ENCODE results near the gene ZNF277. TPM values are rescaled to one million over a fixed set of nuclear protein-coding genes. Genes with fewer than 3 reads are reported as not detected.

Gene ZNF277
- polyA plus RNA-seq, 1 donor (not counting 4 experiments of a cell fraction or from before 2014, with no cell fraction given): 20.2 TPM

DNA sequence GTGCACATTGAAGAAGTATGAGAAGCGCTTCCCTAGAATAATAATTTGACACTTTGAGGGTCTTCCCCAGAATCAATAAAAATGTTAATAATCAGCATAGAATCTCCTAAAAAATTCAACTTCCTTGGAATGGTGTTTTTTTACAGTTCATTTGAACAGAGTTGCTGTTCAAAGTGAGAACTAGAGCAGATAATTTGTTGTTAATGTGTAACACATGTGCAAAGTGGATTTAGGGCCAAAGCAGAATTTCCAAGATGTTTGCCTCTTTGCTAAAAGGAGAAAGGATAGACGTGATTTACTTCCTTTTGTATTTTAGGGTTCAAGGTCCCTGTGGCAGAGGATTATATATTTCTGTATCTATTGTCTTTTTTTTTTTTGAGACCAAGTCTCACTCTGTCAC is 73.8 kb downstream of the ZNF277 start:
- dilution Hi-C loops (cut with MboI; ENCODE audit: extremely low pct_ligation_motif_present, low sequenced_read_pairs): no loop called here
- no peak overlapping the region for H3K9ac ChIP-seq (ENCODE audit: control insufficient read depth, extremely low read depth, insufficient read depth, low read length)
- no peaks in the 10 kb centered on the region for H3K9me1 ChIP-seq (ENCODE audit: control insufficient read depth, extremely low read depth, insufficient read depth, low read length)
- H3K27ac ChIP-seq (ENCODE audit: control insufficient read depth, insufficient read depth, low read length): no peak overlapping the region
- H3K4me2 ChIP-seq (ENCODE audit: control insufficient read depth, extremely low read depth, insufficient read depth, low read depth, low read length): no peak overlapping the region
- DNase-seq (ENCODE audit: low read depth, low spot score) (no peak), FAIRE-seq (no peak)
- H2AFZ ChIP-seq (ENCODE audit: control insufficient read depth, low read length): no peak overlapping the region
- H3K4me3 ChIP-seq (ENCODE audit: control insufficient read depth in 2 of 3, extremely low read depth in 1 of 3, insufficient read depth in 2 of 3, low read depth in 1 of 3, low read length in 3 of 3): no peak overlapping the region
- H3K79me2 ChIP-seq (ENCODE audit: control insufficient read depth, insufficient read depth, low read length): no peaks in the 10 kb centered on the region
- no peaks in the 10 kb centered on the region for H3K9me3 ChIP-seq (ENCODE audit: control insufficient read depth, low read depth, low read length)
- no peaks in the 10 kb centered on the region for H3K4me1 ChIP-seq (ENCODE audit: control insufficient read depth, extremely low read depth, insufficient read depth, low read length)
- H3K27me3 ChIP-seq (ENCODE audit: control insufficient read depth, extremely low read depth, insufficient read depth, low read length): no peaks in the 10 kb centered on the region
- TF ChIP-seq, protein P1, sequence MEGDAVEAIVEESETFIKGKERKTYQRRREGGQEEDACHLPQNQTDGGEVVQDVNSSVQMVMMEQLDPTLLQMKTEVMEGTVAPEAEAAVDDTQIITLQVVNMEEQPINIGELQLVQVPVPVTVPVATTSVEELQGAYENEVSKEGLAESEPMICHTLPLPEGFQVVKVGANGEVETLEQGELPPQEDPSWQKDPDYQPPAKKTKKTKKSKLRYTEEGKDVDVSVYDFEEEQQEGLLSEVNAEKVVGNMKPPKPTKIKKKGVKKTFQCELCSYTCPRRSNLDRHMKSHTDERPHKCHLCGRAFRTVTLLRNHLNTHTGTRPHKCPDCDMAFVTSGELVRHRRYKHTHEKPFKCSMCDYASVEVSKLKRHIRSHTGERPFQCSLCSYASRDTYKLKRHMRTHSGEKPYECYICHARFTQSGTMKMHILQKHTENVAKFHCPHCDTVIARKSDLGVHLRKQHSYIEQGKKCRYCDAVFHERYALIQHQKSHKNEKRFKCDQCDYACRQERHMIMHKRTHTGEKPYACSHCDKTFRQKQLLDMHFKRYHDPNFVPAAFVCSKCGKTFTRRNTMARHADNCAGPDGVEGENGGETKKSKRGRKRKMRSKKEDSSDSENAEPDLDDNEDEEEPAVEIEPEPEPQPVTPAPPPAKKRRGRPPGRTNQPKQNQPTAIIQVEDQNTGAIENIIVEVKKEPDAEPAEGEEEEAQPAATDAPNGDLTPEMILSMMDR (optimal IDR thresholded peaks at IDR 0.05 in 1 of 3, IDR thresholded peaks at IDR 0.05 in 1 of 3, conservative IDR thresholded peaks at IDR 0.05 in 1 of 3; ENCODE audit: extremely low read depth in 1 of 3, insufficient read depth in 2 of 3, low read length in 3 of 3): no peak
- no peak for TF ChIP-seq EZH2 (IDR thresholded peaks at IDR 0.05; ENCODE audit: low read length)
- no peaks in the 10 kb centered on the region for H3K36me3 ChIP-seq (ENCODE audit: control insufficient read depth in 2 of 2, extremely low read depth in 1 of 2, insufficient read depth in 2 of 2, low read length in 2 of 2)
- no peaks in the 10 kb centered on the region for H4K20me1 ChIP-seq (ENCODE audit: control insufficient read depth, extremely low read depth, insufficient read depth, low read length)

DNA sequence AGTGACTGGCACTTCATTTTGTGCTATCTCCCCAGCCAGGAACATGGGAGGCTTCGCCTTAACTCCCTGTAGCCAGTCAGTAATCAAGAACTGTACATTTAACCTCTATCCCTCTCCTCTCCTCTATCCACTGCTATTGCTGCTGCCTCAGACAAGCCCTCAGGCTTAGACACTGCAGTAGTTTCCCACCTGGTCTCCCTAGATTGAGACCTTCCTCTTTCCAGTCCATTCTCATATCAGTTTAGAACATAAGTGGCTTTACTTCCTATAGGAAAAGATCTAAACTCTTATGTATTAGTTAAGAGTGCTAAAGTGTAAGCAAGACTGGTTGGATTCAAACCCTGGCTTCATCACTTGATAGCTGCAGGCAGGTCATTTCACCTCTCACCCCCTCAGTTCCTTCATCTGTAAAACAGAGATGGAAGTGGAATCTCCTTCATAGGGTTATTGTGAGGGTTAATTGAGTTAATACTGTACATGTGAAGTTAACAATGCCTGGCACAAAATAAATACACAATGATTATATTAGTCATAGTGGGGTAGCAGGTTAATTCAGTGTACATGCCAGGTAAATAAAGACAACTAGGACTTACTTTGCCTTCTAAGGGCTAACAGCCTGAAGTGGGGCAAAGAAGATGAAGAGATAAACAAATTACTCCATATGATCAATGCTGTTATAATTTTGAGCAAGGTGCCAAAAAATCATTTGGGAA is 76.1 kb downstream of the ZNF277 start:
- DNase-seq (ENCODE audit: low read depth, low spot score) (no peak), FAIRE-seq (no peak)
- Histone ChIP-seq H3K4me2 (ENCODE audit: control insufficient read depth, extremely low read depth, insufficient read depth, low read depth, low read length) (no peak overlapping the region), H4K20me1 (ENCODE audit: control insufficient read depth, extremely low read depth, insufficient read depth, low read length) (no peaks in the 10 kb centered on the region), H3K4me1 (ENCODE audit: control insufficient read depth, extremely low read depth, insufficient read depth, low read length) (no peaks in the 10 kb centered on the region), H3K27me3 (ENCODE audit: control insufficient read depth, extremely low read depth, insufficient read depth, low read length) (no peaks in the 10 kb centered on the region), H3K9me3 (ENCODE audit: control insufficient read depth, low read depth, low read length) (no peaks in the 10 kb centered on the region), H3K27ac (ENCODE audit: control insufficient read depth, insufficient read depth, low read length) (no peak overlapping the region), H3K9ac (ENCODE audit: control insufficient read depth, extremely low read depth, insufficient read depth, low read length) (no peak overlapping the region), H3K36me3 (ENCODE audit: control insufficient read depth in 2 of 2, extremely low read depth in 1 of 2, insufficient read depth in 2 of 2, low read length in 2 of 2) (no peaks in the 10 kb centered on the region), H3K9me1 (ENCODE audit: control insufficient read depth, extremely low read depth, insufficient read depth, low read length) (no peaks in the 10 kb centered on the region), H2AFZ (ENCODE audit: control insufficient read depth, low read length) (no peak overlapping the region), H3K79me2 (ENCODE audit: control insufficient read depth, insufficient read depth, low read length) (no peaks in the 10 kb centered on the region), H3K4me3 (ENCODE audit: control insufficient read depth in 2 of 3, extremely low read depth in 1 of 3, insufficient read depth in 2 of 3, low read depth in 1 of 3, low read length in 3 of 3) (no peak overlapping the region)
- no peak for TF ChIP-seq EZH2 (IDR thresholded peaks at IDR 0.05; ENCODE audit: low read length)
- TF ChIP-seq, protein P1 (optimal IDR thresholded peaks at IDR 0.05 in 1 of 3, IDR thresholded peaks at IDR 0.05 in 1 of 3, conservative IDR thresholded peaks at IDR 0.05 in 1 of 3; ENCODE audit: extremely low read depth in 1 of 3, insufficient read depth in 2 of 3, low read length in 3 of 3): no peak
- dilution Hi-C loops (cut with MboI; ENCODE audit: extremely low pct_ligation_motif_present, low sequenced_read_pairs): no loop called here
